HG03066 (cell line): ENCODE results near the gene TSPAN16.

Experiments
- ATAC-seq: cut with Tn5 transposase; IDR thresholded peaks from one replicate; pipeline ENCODE4 v1.9.1; 2021; ENCODE audit warnings: low read depth; ENCODE audit not compliant: unreplicated experiment

The TSPAN16 gene

GRCh38 chr19:11295665-11296245 is at the start of gene TSPAN16:
Gene TSPAN16 (plus strand): TSS chr19:11296160. CDS start chr19:11296298, 138 bp downstream.
- ATAC-seq, result no peak

- no peak for ATAC-seq
Observed at GRCh38 chr19:11246941-11247340, 49.0 kb upstream of the TSPAN16 start.

GRCh38 chr19:11247391-11247790 is 48.6 kb upstream of the TSPAN16 start:
- ATAC-seq, result no peak

- no peak for ATAC-seq
Observed at GRCh38 chr19:11247934-11248333, 48.0 kb upstream of the TSPAN16 start.

GRCh38 chr19:11248852-11249251 is 47.1 kb upstream of the TSPAN16 start:
- ATAC-seq, result no peak

GRCh38 chr19:11251217-11251616 is 44.7 kb upstream of the TSPAN16 start:
- no peak for ATAC-seq

- ATAC-seq, result no peak
Observed at GRCh38 chr19:11251650-11252314, 44.2 kb upstream of the TSPAN16 start.

GRCh38 chr19:11252665-11253355 is 43.1 kb upstream of the TSPAN16 start:
- no peak for ATAC-seq

- ATAC-seq, result no peak
Observed at GRCh38 chr19:11254666-11255065, 41.3 kb upstream of the TSPAN16 start.

GRCh38 chr19:11256189-11256588 is 39.8 kb upstream of the TSPAN16 start:
- ATAC-seq, result no peak

GRCh38 chr19:11257846-11258380 is 38.0 kb upstream of the TSPAN16 start:
- ATAC-seq, result no peak

GRCh38 chr19:11260996-11261395 is 35.0 kb upstream of the TSPAN16 start:
- no peak for ATAC-seq

- no peak for ATAC-seq
Observed at GRCh38 chr19:11261431-11261970, 34.5 kb upstream of the TSPAN16 start.

GRCh38 chr19:11261971-11262839 is 33.8 kb upstream of the TSPAN16 start, which contains the start of gene DOCK6:
Gene DOCK6 (minus strand): TSS chr19:11262524. CDS start chr19:11262440, 84 bp downstream.
- ATAC-seq, result no peak

- no peak for ATAC-seq
Observed at GRCh38 chr19:11263726-11264125, 32.2 kb upstream of the TSPAN16 start.

- no peak for ATAC-seq
Observed at GRCh38 chr19:11264452-11265176, 31.3 kb upstream of the TSPAN16 start.

GRCh38 chr19:11265177-11265784 is 30.7 kb upstream of the TSPAN16 start:
- ATAC-seq, result no peak

GRCh38 chr19:11265785-11266236 is 30.1 kb upstream of the TSPAN16 start:
- no peak for ATAC-seq
